ENCODE measurements around the gene TRAF2. TPM values are rescaled to one million over a fixed set of nuclear protein-coding genes. Genes with fewer than 3 reads are reported as not detected.

TRAF2 gene
- total RNA-seq, 4 donors from 2014 or later: 8.6 to 16.1 (median 10.5) TPM

DNA sequence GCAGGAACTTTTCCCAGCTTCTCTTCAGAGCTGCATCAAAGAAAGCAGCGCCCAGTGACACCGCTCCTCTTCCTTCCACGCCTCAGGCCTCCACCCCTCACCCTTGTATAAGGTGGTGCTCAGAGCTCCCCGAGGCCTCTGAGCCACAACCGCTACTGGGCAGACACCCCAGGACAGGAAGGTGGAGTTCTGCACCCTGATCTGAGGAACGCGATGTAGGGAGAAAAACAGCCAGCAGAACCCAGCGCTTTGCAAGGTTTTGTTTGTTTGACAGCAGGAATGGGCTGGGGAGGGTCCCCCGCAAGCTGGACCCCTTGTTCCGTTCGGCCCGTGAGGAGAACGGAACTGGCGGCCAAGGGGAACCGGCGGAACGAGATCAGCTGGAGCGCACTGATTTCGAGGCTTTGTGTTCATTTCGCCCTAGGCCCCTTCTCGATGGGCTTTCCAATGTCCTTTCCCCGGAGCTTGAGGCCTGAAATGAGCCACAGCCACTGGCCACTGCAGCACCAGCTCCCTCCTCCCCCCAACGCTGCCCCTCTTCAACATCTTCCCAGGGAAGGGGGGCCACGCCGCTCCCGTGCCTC is 24.4 kb upstream of the TRAF2 start:
- Histone ChIP-seq H3K36me3 (peaks cover 33% of the 10 kb centered on the region), H3K27me3 (no peaks in the 10 kb centered on the region), H3K4me3 (no peak overlapping the region), H3K27ac (no peak overlapping the region), H3K9me3 (no peaks in the 10 kb centered on the region), H3K4me1 (peaks cover 46% of the 10 kb centered on the region)
- TF ChIP-seq EP300 (IDR thresholded peaks at IDR 0.05) (no peak), POLR2A (IDR thresholded peaks at IDR 0.05) (no peak), POLR2AphosphoS5 (IDR thresholded peaks at IDR 0.05) (no peak)
- TF ChIP-seq, protein P1, sequence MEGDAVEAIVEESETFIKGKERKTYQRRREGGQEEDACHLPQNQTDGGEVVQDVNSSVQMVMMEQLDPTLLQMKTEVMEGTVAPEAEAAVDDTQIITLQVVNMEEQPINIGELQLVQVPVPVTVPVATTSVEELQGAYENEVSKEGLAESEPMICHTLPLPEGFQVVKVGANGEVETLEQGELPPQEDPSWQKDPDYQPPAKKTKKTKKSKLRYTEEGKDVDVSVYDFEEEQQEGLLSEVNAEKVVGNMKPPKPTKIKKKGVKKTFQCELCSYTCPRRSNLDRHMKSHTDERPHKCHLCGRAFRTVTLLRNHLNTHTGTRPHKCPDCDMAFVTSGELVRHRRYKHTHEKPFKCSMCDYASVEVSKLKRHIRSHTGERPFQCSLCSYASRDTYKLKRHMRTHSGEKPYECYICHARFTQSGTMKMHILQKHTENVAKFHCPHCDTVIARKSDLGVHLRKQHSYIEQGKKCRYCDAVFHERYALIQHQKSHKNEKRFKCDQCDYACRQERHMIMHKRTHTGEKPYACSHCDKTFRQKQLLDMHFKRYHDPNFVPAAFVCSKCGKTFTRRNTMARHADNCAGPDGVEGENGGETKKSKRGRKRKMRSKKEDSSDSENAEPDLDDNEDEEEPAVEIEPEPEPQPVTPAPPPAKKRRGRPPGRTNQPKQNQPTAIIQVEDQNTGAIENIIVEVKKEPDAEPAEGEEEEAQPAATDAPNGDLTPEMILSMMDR (IDR thresholded peaks at IDR 0.05): no peak
- 88% methylated on average over 26 of the region's 26 CpGs for WGBS
- DNase-seq (ENCODE audit: low spot score in 2 of 2): no peak

DNA sequence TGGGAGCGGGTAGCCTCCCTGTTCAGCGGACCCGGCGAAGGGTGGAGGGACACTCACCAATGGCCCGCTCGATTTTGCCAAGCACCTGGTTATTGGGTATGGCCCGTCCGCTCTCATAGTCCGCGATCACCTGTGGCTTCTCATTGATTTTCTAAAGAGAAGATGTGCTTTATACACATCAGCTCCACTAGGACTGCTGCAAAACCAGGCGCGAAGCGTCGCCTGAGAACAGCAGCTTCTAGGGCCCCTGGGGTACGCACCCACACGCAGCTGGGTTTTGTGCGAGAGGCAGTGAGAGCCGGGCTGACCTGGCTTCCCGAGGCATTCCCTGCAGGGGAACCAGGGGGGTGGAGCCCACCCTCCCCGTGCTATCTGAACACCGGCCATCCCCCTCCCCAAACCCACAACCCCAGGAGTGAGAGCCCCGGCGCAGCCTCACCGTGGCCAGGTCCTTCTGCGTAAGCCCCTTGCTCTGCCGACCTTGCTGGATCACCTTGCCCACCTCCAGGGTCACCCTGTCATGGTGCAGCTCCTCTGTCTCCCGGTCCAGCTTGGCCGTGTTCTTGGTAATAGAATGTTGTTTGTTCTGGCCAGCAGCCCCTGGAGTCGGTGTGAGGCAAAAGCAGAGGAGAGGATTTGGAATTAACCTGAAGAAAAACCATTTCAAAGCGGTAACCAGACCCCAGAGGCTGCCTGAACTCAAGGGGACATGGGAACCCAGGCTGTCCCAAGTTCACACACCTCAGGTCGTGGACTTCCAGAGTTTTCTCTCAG is 23.3 kb upstream of the TRAF2 start:
- no peaks in the 10 kb centered on the region for H3K9me3 ChIP-seq
- peaks cover 33% of the 10 kb centered on the region for H3K36me3 ChIP-seq
- 94% methylated on average over 29 of the region's 31 CpGs for WGBS
- no peak for TF ChIP-seq EP300 (IDR thresholded peaks at IDR 0.05)
- no peak for TF ChIP-seq POLR2A (IDR thresholded peaks at IDR 0.05)
- TF ChIP-seq, protein P1 (IDR thresholded peaks at IDR 0.05): no peak
- TF ChIP-seq POLR2AphosphoS5 (IDR thresholded peaks at IDR 0.05): no peak
- H3K27me3 ChIP-seq: no peaks in the 10 kb centered on the region
- H3K4me1 ChIP-seq: peaks cover 47% of the 10 kb centered on the region
- H3K27ac ChIP-seq: no peak overlapping the region
- no peak overlapping the region for H3K4me3 ChIP-seq
- DNase-seq (ENCODE audit: low spot score in 2 of 2): peak in 1 of 2 donors; percentile 60

DNA sequence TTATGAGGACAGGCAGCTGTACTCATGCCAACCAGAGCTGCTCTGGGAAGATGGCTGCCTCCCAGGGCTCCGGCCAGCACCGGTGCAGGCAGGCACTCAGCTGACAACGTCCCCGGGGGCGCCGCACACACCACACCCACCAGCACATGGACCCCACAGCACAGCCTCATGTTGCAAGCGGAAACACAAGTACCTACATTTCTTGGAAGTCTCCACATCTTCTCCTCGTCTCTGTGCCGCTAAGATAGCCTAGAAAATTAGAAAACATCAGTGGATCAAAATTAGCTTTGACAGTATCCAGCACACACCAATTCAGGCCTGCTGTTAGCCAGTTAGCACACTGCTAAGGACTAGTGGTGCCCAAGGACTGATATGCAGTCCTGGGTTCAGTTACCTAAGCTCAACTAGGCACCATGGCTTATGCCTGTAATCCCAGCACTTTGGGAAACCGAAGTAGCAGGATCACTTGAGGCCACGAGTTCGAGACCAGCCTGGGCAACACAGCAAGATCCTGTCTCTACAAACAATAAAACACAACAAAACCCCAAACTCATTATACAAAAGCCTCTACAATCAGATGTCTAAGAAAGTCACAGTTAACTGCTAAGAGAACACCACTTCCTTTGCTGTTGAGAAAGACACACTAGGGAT is 22.6 kb upstream of the TRAF2 start:
- no peak for TF ChIP-seq POLR2AphosphoS5 (IDR thresholded peaks at IDR 0.05)
- TF ChIP-seq, protein P1 (IDR thresholded peaks at IDR 0.05): no peak
- TF ChIP-seq POLR2A (IDR thresholded peaks at IDR 0.05): no peak
- no peak for TF ChIP-seq EP300 (IDR thresholded peaks at IDR 0.05)

DNA sequence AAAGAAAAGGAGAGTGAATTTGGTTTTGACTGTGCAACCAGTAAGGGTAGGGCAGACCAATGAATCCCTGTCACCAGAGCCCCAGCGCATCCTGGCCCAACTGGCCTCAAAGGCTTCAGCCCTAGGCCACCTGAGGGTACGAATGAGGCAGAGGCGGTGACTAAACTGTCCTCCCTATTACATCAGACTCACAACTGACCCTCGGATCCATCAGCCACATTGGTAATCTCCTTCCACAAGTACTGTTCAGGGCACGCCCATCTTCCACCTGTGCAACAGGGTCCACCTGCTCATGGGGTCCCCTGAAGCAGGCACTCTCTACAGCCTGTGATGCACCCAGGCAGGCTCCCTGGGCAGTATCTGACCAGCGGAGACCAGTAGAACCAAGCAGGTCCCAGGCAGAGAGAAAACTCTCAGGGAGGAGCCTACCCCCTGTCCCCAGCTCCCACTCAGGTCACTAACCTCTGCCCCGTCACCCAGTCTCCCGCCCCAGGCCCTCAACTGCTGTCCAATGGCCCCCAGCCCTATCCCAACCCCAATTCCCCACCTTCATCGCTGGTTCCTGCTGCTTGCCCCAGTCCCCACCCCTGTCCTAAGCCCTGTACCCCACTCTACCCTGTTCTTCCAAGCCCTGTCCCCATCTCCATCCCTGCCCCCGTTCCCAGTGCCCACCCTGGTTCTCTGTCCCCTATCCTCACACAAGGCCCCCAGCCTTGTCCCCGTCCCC is 21.1 kb upstream of the TRAF2 start:
- Histone ChIP-seq H3K4me1 (peaks cover 29% of the 10 kb centered on the region), H3K27ac (no peak overlapping the region), H3K27me3 (no peaks in the 10 kb centered on the region), H3K9me3 (no peaks in the 10 kb centered on the region), H3K36me3 (peaks cover 33% of the 10 kb centered on the region), H3K4me3 (peak overlapping the region; percentile 86)
- WGBS: 59% methylated on average over 11 of the region's 11 CpGs
- no peak for TF ChIP-seq POLR2AphosphoS5 (IDR thresholded peaks at IDR 0.05)
- TF ChIP-seq EP300 (IDR thresholded peaks at IDR 0.05): no peak
- no peak for TF ChIP-seq POLR2A (IDR thresholded peaks at IDR 0.05)
- TF ChIP-seq, protein P1 (IDR thresholded peaks at IDR 0.05): no peak
- DNase-seq (ENCODE audit: low spot score in 2 of 2): no peak

More for the DNA sequence above, 22.6 kb upstream of the TRAF2 start:
- Histone ChIP-seq H3K27me3 (no peaks in the 10 kb centered on the region), H3K4me1 (peaks cover 40% of the 10 kb centered on the region), H3K27ac (no peak overlapping the region), H3K36me3 (peaks cover 33% of the 10 kb centered on the region), H3K9me3 (no peaks in the 10 kb centered on the region), H3K4me3 (no peak overlapping the region)
- WGBS: 86% methylated on average over 10 of the region's 12 CpGs
- DNase-seq (ENCODE audit: low spot score in 2 of 2): no peak
